Cardiac muscle cell (in vitro differentiated cells and primary cell): Measurements from ENCODE around the gene LIF. TPM values are rescaled to one million over a fixed set of nuclear protein-coding genes. Genes with fewer than 3 reads are reported as not detected.

ENCODE experiments used
- DNase-seq, 2 donors: peaks; one replicate each; pipeline versions ENCODE4 v3.0.0 to v3.0.0-alpha.2; 2010 to 2017; ENCODE audit warnings: low read depth in 1 of 2, low spot score in 1 of 2
- H3K27ac ChIP-seq: fragments of 200-600 bp; sonication (generic); 2 replicates; pipeline ENCODE4 v1.5.1; 2016
- H3K27me3 ChIP-seq: fragments of 200-600 bp; sonication (generic); 2 replicates; pipeline ENCODE4 v1.6.0; 2016; ENCODE audit warnings: control low read depth
- H3K36me3 ChIP-seq: fragments of 200-600 bp; sonication (generic); 2 replicates; pipeline ENCODE4 v1.5.1; 2016; ENCODE audit warnings: control low read depth
- H3K4me1 ChIP-seq: fragments of 200-600 bp; sonication (generic); 2 replicates; pipeline ENCODE4 v1.8.1; 2017; ENCODE audit warnings: low read depth, mild to moderate bottlenecking, mixed run types
- H3K4me3 ChIP-seq: fragments of 200-600 bp; sonication (generic); 2 replicates; pipeline ENCODE4 v1.5.1; 2016; ENCODE audit warnings: mild to moderate bottlenecking
- H3K9me3 ChIP-seq: fragments of 200-600 bp; sonication (generic); 2 replicates; pipeline ENCODE4 v1.5.1; 2017; ENCODE audit warnings: low read depth, mild to moderate bottlenecking, control low read depth
- CTCF ChIP-seq: IDR thresholded peaks from 2 replicates; pipeline ENCODE4 v1.5.1; 2012; ENCODE audit warnings: low read depth, mild to moderate bottlenecking, low read length
- polyA plus RNA-seq: library from polyadenylated mRNA; unstranded; fragments of >200 nt; fragmentation: Nextera tagmentation; extraction: Ambion mirVana; gene quantifications from 2 replicates; pipeline ENCODE4 v1.2.1, GENCODE V29; 2016
- total RNA-seq: library from RNA; depleted of rRNA; stranded (reverse); fragments of >200 nt; gene quantifications from 2 replicates; pipeline ENCODE4 v1.2.3, GENCODE V29; 2016

LIF gene
- total and polyA plus RNA-seq, 2 experiments from 2014 or later: 1.0 to 1.7 TPM

GRCh38 chr22:30266445-30267381, 20.2 kb upstream of the LIF start, which contains the start of gene OSM:
Gene OSM (minus strand): TSS chr22:30266851. CDS start chr22:30266799, 52 bp downstream.
- H3K36me3 ChIP-seq: no peaks in the 10 kb centered on the region
- no peak for TF ChIP-seq CTCF

GRCh38 chr22:30265823-30266444, 19.4 kb upstream of the LIF start:
- no peaks in the 10 kb centered on the region for H3K36me3 ChIP-seq
- no peak for DNase-seq
- H3K27ac ChIP-seq: no peak overlapping the region
- H3K4me1 ChIP-seq: no peaks in the 10 kb centered on the region
- no peak overlapping the region for H3K4me3 ChIP-seq
- TF ChIP-seq CTCF: no peak
- H3K9me3 ChIP-seq: no peaks in the 10 kb centered on the region
- H3K27me3 ChIP-seq: no peaks in the 10 kb centered on the region

More at GRCh38 chr22:30266445-30267381, 20.2 kb upstream of the LIF start, which contains the start of gene OSM:
- Histone ChIP-seq H3K27ac (no peak within 1 kb of the TSS), H3K4me1 (no peaks in the 10 kb centered on the region), H3K27me3 (no peaks in the 10 kb centered on the region), H3K9me3 (no peaks in the 10 kb centered on the region), H3K4me3 (no peak within 1 kb of the TSS)
- no peak for DNase-seq

- H3K4me1 ChIP-seq: no peaks in the 10 kb centered on the region
- no peaks in the 10 kb centered on the region for H3K9me3 ChIP-seq
- H3K36me3 ChIP-seq: no peaks in the 10 kb centered on the region
- no peak for TF ChIP-seq CTCF
- H3K27ac ChIP-seq: no peak overlapping the region
- no peak for DNase-seq
- no peaks in the 10 kb centered on the region for H3K27me3 ChIP-seq
- no peak overlapping the region for H3K4me3 ChIP-seq
Observed at GRCh38 chr22:30265131-30265720, 18.7 kb upstream of the LIF start.

GRCh38 chr22:30263883-30264282, 17.3 kb upstream of the LIF start:
- Histone ChIP-seq H3K27ac (no peak overlapping the region), H3K4me1 (no peaks in the 10 kb centered on the region), H3K4me3 (no peak overlapping the region), H3K27me3 (no peaks in the 10 kb centered on the region), H3K36me3 (no peaks in the 10 kb centered on the region), H3K9me3 (no peaks in the 10 kb centered on the region)
- no peak for DNase-seq
- no peak for TF ChIP-seq CTCF

- H3K27ac ChIP-seq: no peak overlapping the region
- H3K9me3 ChIP-seq: no peaks in the 10 kb centered on the region
- no peaks in the 10 kb centered on the region for H3K4me1 ChIP-seq
- no peak overlapping the region for H3K4me3 ChIP-seq
- H3K27me3 ChIP-seq: no peaks in the 10 kb centered on the region
- peak; percentile 89 for TF ChIP-seq CTCF
- H3K36me3 ChIP-seq: no peaks in the 10 kb centered on the region
- peak; percentile 76 to 87 for DNase-seq
Observed at GRCh38 chr22:30262917-30263741, 16.6 kb upstream of the LIF start.
